NCI-H2029 treated with DMSO at 0.1 percent for 48 hours (cell line): ENCODE results near the gene EEF2K.
"Not testable (repeated sequence)": the region's sequence is repeated elsewhere in the genome, so short reads cannot be mapped to it uniquely, and the experiment has no call there.

Source experiments
- DNase-seq: peaks from one replicate; lab custom pipeline; 2025; lab: John Stamatoyannopoulos, UW

The EEF2K gene

DNA sequence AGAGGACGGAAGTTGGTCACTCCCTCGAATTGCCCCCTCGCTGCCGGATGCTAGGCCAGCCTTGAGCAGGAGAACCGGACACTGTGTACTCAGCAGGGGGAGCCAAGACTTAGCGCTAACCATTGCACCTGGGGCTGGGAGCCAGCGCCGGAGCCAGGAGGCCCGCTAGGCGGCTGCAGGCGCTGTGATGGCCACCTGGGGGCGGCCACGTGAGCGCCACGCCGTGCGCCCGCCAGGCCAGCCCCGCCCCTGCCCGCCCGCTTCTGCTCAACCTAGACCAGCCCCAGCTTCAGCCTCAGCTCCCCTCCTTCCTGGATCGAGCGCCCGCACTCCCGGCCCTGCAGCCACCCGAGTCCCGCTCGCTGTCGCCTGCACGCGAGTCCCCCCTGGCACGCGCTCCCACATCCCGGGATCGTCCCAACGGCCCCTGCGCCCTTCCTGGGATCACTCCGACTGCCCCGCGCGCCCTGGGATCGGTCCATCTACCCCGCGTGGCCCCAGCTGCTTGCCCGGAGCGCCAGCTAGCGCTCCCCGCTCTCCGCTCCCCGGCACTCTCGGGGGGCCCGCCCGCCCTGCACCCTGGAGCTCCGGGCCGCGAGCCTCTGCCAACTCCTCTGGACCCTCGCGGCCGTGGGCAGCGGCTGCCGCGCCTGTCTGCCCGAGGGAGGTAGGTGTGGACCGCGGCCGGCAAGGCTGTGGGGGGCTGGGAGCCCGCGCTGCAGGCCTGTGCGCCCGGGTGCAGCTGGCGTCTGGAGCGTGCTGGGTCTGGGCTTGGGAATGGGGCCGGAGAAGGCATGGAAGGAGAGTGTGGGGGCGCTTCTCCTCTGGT, at the start of gene EEF2K:
TSS of gene EEF2K (plus strand) at position 266 of the 829 bp plus-strand sequence. CDS start 19,452 bp downstream, outside the sequence.
- peak; percentile 95 for DNase-seq

DNA sequence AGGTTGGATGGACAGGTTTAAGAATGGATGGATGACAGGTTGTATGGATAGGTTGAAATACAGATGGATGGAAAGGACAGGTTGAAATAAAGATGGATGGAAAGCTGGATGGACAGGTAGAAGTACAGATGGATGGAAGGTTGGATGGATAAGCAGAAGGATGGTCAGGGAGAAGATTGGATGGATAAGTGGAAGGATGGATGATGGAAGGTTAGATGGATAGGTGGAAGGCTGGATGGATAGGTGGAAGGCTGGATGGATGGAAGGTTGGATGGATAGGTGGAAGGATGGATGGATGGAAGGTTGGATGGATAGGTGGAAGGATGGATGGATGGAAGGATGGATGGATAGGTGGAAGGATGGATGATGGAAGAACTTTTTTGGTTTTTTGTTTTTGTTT, 44.7 kb upstream of the EEF2K start:
- no peak for DNase-seq

DNA sequence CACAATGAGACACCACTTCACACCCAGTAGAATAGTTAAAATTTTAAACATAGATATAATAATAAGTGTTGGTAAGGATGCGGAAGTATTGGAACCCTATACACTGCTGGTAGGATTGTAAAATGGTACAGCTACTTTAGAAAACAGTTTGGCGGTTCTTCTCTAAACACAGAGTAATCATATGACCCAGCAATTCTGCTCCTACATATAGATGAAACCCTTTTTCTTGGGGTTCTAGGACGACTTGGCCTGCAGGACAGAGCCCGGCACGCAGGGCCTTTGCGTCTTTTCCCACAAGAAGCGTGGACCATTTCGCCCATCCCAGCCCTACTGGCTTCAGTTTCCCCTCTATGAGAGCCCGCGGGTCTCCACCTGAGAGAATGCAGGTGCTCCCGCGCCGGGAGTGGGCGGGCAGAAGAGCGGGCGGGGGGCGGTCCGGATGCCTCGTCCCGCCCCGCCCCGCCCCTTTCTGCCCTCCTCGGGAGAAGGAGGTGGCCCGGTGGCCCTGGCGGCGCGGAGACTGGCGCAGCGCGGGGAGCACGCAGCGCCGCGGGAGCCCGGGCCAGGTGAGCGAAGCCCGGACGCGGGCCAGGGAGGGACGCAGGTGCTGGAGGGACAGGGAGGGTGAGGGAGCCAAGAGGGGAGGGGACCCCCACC, 44.0 kb upstream of the EEF2K start, which contains the start of gene SDR42E2:
TSS of gene SDR42E2 (plus strand) at position 508 of the 657 bp plus-strand sequence. CDS start 3,077 bp downstream, outside the sequence.
- DNase-seq = no peak

DNA sequence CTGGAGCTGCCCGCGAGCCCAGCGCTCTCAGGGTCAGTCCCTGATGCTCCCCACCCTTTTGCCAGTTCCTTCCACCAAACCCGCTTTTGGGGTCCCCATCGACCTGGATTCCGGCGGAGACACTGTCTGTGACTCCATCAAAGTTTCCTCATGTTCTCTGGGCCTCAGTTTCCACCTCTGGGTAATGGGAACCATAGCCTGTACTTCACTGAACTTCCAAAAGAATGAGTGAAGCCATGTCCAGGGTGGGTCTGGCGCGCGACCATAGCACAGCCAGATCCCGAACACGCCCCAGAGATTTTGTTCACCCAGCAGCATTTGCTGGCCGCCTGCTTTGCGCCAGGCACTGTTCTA, 43.4 kb upstream of the EEF2K start:
- DNase-seq = no peak

DNA sequence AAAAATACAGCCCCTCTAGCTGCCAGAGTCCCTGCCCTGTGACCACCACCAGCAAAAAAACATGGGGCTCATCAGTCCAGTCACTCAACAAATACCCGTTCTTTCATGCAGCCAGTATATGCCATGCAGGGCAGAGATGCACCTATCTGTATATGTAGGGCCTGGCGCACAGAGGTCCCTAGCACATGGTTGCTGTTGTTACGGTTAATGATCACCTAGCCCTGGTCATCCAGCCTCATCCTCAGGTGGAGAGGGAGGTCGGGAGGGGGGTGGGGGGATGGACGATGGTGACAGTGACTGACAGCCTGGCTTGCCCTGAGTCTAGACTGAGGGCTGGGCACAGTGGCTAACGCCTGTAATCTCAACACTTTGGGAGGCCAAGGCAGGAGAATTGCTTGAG, 42.3 kb upstream of the EEF2K start:
- DNase-seq = no peak

DNA sequence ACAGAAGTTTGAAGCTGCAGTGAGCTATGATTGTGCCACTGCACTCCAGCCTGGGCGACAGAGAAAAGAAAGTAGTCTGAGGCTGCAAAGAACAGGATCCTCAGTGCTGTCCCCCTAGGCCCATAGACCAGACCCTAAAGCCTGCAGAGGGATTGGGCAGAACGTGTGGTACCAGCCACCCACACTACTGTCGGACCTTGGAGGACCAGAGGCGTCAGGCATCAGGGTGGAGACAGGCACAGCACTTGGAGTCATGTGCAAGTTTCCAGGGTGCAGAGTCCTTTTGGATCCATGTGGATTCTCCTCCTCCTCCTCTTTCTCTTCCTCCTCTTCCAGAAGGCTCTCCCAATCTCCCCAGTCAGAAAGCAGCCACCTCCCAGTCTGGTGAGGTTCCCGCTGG, 41.6 kb upstream of the EEF2K start:
- no peak for DNase-seq

DNA sequence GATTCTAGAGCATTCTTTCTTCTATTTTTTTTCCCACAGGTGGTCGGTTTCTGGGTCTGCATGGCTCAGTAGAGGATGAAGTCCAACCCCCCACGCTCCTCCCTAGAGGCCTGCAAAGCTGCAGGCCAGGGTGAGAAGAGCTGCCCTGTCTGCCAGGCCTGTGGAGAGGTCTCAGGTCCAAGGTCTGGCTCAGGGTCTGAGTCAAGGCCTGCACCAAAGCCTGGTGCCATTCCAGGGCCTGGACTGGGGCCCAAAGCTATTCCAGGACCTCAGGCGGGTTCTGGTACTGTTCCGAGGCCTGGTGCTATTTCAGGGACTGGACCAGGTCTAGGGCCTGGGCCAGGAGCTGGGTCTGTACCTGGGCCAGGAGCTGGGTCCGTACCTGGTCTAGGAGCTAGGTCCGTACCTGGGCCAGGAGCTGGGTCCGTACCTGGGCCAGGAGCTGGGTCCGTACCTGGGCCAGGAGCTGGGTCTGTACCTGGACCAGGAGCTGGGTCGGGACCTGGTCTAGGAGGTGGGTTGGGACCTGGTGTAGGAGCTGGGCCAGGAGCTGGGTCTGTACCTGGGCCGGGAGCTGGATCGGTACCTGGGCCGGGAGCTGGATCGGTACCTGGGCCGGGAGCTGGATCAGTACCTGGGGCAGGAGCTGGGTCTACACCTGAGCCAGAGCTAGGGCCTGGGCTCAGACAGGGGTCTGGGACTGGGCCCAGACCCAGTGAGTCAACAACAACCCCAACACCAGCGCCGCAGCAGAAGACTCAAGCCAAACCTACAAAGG, 40.4 kb upstream of the EEF2K start:
- no peak for DNase-seq

DNA sequence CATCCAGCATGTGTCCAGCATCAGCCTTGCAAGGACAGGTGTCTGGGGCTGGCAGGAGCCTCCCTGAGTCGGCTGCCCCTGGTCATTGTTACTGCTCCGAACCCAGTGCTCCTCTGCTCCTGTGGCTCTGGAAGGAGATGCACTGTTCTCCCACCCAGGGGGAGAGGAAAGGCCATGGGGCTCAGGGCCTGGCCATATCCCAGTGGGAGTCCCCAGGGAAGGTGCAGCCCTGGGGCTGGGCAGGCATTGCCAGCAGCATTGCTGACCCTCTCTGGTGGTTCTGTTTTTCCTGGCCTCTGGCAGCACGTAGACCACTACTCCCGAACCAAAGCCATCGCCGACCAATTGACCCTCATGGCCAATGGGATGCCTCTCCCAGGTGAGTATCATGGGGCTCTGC, 34.1 kb upstream of the EEF2K start:
- DNase-seq = no peak

DNA sequence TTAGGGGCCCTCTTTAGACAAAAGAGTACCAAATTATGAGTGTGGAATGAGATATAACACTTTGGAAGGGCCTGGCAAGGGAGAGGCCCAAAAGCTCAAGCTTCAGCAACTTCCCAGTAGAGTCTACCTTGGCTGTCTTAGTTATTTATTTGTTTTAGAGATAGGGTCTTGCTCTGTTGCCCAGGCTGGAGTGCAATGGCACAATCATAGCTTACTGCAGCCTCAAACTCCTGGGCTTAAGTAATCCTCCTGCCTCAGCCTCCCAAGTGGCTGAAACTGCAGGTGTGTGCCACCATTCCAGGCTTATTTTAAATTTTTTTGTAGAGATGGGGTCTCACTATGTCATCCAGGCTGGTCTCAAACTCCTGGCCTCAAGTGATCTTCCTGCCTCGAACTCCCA, 33.4 kb upstream of the EEF2K start:
- not testable (repeated sequence) for DNase-seq

DNA sequence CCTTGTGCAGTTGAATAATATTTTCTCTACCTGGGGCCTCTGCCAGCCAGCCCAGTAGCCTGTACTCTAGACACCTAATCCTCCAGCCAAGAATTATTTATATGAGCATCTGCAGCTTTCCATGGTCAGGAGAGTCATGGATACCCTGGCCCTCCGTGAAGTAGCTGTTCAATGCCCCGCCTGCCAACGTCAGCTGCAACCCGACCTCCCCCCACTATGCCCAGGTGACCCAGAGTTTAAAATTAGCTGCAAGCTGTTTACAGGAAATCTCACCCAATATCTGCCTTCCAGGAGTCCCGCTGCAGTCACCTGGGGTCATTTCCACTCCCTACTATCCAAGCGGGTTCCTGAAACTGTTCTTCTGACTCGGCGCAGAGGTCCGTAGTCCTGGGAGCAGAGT, 31.4 kb upstream of the EEF2K start:
- DNase-seq = no peak

DNA sequence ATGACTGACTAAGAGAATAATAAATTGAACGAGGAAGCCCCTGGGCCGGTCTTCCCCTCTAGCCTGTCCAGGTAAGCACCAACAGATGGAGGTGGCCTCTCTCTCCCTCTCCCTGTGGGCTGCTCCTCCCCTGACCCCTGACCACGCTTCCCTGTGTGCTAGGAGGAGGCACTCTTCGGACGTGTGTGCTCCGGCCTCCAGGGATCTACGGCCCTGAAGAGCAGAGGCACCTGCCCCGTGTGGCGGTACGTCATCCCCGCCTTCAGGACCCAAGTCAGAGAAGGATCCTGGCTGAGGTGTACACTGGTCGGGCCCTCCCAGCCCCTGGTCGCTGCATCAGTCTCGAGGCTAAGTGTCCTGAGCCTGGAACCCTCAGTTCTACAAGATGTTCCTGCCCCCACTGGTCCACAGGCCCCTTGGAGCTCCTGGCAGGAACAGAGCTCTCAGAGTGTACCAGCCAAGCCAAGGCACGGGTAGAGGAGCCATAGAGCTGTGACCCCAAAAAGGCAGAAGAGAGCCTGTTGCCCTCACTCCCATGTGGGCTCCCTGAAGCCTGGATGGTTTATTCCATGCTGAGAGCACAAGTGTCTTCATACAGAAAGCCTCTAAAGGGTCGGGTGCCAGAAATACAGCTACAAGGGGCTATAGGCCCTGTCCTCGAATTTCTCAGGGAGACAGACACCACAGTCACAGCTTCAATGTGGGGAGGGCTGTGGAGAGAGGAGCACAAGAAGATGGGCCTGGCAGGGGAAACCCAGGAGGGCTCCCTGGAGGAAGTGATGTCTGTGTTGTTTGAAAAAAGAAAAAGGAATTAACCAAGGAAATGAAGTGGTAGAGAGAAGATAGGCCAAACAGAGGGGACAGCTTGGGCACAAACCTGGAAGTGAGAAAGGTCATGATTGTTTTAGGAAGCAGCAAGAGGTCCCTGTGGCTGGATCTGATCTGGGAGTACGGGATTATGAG, 27.8 kb upstream of the EEF2K start:
- DNase-seq = no peak

DNA sequence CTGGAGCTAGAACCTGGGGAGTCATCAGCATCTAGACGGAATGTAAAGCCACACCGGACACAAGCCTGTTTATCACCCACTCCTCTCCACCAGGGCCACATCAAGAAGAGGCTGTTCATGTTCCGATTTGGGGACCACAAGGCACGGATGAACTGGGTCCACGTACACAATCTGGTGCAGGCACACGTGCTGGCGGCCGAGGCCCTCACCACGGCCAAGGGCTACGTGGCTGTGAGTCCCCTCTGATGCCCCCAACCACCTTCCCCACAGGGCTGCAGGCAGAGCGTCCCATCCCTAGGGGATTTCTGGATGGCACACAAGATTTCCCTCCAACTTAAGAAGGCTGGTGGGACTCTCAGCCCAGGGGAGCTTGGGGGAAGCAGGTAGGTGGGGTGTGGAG, 24.7 kb upstream of the EEF2K start:
- no peak for DNase-seq

DNA sequence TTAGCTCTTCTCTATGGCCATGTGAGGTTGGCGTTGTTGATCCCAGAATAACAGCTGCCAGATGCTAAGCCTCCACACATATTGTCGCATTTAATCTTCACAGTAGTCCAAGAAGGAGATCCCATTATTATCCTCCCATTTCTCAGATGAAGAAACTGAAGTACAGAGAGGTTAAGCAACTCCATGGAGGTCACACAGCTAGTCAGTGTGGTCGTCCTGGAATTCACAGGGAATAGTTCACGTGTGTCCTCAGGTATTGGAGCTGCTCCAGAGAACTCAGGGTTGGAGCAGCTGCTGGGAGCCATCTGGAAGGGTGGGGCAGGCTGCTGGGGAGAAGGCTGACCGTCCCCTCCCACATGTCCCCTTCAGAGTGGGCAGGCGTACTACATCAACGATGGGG, 24.2 kb upstream of the EEF2K start:
- no peak for DNase-seq

DNA sequence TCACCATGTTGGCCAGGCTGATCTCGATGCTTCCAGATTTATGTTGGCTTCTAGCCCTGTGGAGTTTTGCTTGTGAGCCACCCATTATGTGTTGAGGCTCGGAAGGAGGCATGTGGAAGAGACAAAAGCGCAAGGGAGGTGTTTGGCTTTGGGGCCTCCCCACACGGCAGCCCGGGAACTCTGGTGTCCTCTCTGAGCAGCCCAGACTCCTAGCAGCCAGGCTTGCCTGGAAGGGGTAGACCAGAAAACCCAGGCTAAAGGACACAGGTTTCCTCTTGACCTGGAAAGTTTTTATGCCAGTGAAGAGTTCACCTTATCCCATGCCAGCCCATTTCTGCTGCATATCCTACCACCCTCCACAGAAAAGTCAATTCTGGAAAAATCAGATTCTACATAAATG, 22.7 kb upstream of the EEF2K start:
- DNase-seq = no peak

DNA sequence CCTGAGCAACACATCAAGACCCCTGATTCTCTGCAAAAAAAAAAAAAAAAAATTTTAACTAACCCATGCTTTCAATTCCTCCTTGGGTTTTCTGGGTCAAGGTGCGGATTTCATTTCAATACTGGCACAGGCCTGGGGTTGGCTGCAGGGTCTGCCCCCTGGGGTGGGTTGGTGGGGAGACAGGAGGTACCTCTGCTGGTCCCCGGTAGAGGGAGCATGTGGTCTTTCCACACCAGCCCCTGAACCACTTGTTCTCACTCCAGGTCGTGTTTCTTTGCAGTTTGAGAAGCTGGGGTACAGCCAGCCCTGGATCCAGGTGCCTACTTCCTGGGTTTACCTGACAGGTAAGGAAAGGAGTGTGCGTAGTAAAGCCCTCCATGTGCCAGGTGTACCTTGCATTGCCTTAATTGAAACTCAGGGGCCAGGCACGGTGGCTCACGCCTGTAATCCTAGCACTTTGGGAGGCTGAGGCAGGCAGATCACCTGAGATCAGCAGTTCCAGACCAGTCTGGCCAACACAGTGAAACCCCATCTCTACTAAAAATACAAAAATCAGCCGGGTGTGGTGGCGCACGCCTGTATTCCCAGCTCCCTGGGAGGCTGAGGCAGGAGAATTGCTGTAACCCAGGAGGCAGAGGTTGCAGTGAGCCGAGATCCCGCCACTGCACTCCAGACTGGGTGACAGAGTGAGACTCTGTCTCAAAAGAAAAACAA, 22.0 kb upstream of the EEF2K start:
- no peak for DNase-seq

DNA sequence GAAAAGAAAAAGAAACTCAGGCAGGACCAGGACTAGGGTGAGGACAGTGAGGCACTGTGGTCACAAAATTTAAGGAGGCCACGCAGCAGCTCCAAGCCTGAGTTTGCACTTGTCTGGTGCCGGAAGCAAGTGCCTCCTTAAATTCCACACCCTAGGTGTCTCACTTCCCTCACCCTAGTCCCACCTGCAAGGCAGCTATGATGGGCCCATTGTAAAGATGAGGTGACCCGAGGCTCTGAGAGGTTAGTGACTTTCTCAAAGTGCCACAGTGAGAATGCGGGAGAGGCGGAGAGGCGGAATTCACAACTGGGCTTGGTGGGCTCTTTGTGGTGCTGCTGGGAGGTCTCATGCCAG, 21.5 kb upstream of the EEF2K start:
- no peak for DNase-seq

DNA sequence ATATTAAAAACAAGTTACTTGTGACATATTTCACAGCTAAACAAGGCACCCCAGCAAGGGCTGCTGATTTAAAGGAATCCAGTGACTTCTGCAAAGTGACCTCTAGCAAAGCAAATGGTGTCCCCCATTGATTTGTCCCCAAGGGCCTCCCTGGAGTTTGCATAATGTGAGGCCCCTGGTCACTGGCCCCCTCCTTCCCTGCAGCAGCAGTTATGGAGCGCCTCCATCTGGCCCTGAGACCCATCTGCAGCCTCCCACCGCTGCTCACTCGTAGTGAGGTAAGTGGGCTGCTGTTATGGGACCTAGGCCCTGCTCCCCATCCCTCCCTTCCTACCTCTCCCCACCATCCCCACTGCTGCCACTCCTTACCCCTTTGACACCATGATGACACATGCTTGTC, 19.6 kb upstream of the EEF2K start:
- DNase-seq = no peak

DNA sequence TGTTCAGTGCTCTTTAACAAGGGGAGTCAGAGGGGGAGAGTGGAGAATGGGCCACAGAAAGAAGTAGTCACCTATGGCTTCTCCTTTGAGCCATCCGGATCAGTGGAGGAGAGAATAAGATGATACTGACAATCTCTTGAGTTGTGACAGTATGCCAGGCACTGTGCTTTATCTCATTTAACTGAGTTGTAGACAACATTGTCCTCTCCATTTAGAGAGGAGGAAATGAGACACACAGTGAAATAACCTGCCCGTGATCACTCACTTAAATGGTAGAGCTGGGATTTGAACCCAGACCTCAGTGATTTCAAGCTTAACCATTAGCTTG, 17.8 kb upstream of the EEF2K start:
- DNase-seq = no peak

DNA sequence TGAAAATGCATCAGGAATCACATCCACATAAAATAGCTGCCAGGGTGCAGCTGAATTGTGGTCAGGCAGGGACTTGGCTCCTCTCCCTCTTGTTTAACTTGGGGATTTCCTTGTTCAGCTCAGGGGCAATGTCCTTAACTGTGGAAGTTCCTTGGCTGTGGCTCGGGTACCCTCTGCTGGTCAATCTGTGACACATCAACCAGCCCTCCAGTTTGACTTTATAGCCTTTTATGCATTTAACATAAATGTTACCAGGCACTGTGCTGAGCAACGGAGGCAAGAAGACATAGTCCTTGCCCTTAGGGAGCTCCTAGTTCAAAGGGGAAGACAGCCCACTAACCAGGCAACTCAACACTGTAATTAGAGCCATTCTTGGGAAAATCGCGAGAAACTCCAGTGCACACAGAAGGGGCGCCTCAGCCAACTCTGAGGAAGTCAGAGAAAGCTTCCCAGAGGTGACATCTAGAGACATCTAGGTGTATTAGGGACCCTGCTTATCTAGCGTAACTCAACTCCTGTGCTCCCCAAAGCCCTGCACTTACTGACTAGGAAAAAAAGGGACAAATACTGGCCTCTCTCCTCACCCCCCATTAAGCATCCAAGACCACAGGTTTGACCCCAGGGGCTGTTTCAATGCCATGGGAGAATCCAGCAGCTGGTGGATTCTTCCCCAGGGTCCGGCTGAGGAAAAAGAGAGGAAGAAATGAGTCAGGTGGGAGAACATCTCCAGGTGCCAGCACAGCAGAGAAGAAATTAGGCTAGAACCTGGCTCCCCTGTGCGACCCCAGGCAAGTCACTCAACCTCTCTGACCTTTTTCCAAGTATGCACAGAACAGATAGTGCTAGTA, 17.3 kb upstream of the EEF2K start:
- peak; percentile 79 for DNase-seq

DNA sequence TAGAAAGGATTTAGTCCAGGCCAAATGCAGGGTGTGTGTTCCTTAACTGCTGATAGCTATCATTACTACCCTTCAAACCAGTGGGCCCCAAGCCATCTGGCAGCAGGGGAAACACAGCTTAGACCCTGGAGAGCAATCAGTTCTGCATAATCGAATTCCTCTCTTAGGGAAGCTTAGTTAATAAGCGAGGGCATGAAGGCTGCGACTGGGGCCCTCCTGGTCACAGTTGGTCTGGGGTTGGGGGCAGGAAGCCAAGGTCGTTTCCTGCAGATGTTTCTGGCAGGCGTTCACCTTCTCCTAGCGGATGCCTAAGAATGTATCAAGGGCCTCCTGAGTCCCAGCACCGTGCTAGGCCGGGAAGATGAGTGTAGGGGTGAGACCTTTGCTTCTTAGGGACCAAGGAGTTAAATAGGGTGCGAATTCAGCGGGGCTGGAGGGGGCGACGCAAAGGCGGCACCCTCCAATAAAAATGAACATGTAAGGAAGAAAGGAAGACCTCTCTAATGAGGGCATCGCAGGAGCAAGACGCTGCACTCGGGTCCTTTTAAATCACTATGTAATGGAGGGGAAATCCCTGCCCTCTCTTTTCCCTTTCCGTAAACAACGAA, 16.5 kb upstream of the EEF2K start:
- DNase-seq = no peak
